Left ventricle myocardium superior (tissue), 1 donor: ENCODE measurements around the gene TRIM2. TPM values are rescaled to one million over a fixed set of nuclear protein-coding genes. Genes with fewer than 3 reads are reported as not detected.

Source experiments
- ATAC-seq: fragments of 200-7000 bp; cut with Tn5 transposase; one replicate; pipeline ENCODE4 v1.9.1; 2020; ENCODE audit warnings: mild to moderate bottlenecking, moderate library complexity
- DNase-seq: peaks from one replicate; pipeline ENCODE4 v3.0.0-alpha.2; 2020
- intact Hi-C: fragments of 100-400 bp; cut with micrococcal nuclease; formaldehyde crosslinking; loops from one replicate; pipeline ENCODE4 v1.11.0; 2022
- total RNA-seq: library from RNA; stranded (reverse); fragmentation: NEBNext Ultra II Directional; extraction: Animal tissue kit (Norgen Biotek cat#: 25700); gene quantifications from one replicate; pipeline ENCODE4 v1.2.1, GENCODE V29; 2021
- donor health status: DM: no; HTN: yes; CAD: no; lungs with severe emphysema.

Gene TRIM2
- total RNA-seq, 1 donor from 2014 or later: 18.6 TPM

- intact Hi-C loops: no loop called here
- ATAC-seq (peak; percentile 12), DNase-seq (no peak)
Measured at GRCh38 chr4:153242839-153243324, 38.6 kb downstream of the TRIM2 start.

GRCh38 chr4:153243468-153243867, 39.2 kb downstream of the TRIM2 start:
- intact Hi-C loops: no loop called here
- no peak for ATAC-seq
- no peak for DNase-seq

GRCh38 chr4:153244969-153245368, 40.7 kb downstream of the TRIM2 start:
- ATAC-seq: no peak
- no peak for DNase-seq
- intact Hi-C loops: no loop called here

- intact Hi-C loops: no loop called here
- DNase-seq: no peak
- no peak for ATAC-seq
Measured at GRCh38 chr4:153245775-153246174, 41.5 kb downstream of the TRIM2 start.

- ATAC-seq (no peak), DNase-seq (no peak)
- intact Hi-C loops: no loop called here
Measured at GRCh38 chr4:153246446-153247115, 42.3 kb downstream of the TRIM2 start.

GRCh38 chr4:153247116-153247490, 42.9 kb downstream of the TRIM2 start:
- DNase-seq (no peak), ATAC-seq (no peak)
- intact Hi-C loops: no loop called here

GRCh38 chr4:153248641-153249198, 44.5 kb downstream of the TRIM2 start:
- intact Hi-C loops: no loop called here
- DNase-seq (peak; percentile 30), ATAC-seq (peak; percentile 40)

- DNase-seq: peak; percentile 88
- intact Hi-C loops: no loop called here
- ATAC-seq: peak; percentile 97
Measured at GRCh38 chr4:153249199-153250041, 45.2 kb downstream of the TRIM2 start.

GRCh38 chr4:153252122-153252521, 47.9 kb downstream of the TRIM2 start:
- intact Hi-C loops: no loop called here
- DNase-seq (no peak), ATAC-seq (no peak)

GRCh38 chr4:153255233-153255632, 51.0 kb downstream of the TRIM2 start:
- intact Hi-C loops: no loop called here
- ATAC-seq (no peak), DNase-seq (no peak)

GRCh38 chr4:153257151-153257620, 52.9 kb downstream of the TRIM2 start:
- ATAC-seq (peak; percentile 66), DNase-seq (peak; percentile 33)
- intact Hi-C loops: no loop called here

- no peak for DNase-seq
Measured at GRCh38 chr4:153257991-153258390, 53.7 kb downstream of the TRIM2 start.

GRCh38 chr4:153258750-153259149, 54.5 kb downstream of the TRIM2 start:
- intact Hi-C loops: no loop called here
- DNase-seq (no peak), ATAC-seq (no peak)

More at GRCh38 chr4:153257991-153258390, 53.7 kb downstream of the TRIM2 start:
- no peak for ATAC-seq
- intact Hi-C loops: no loop called here

- intact Hi-C loops: no loop called here
Measured at GRCh38 chr4:153259661-153260060, 55.4 kb downstream of the TRIM2 start.

GRCh38 chr4:153260132-153260531, 55.9 kb downstream of the TRIM2 start:
- intact Hi-C loops: no loop called here
- DNase-seq (no peak), ATAC-seq (no peak)

More at GRCh38 chr4:153259661-153260060, 55.4 kb downstream of the TRIM2 start:
- DNase-seq (no peak), ATAC-seq (no peak)

- no peak for ATAC-seq
- intact Hi-C loops: no loop called here
Measured at GRCh38 chr4:153260553-153261300, 56.5 kb downstream of the TRIM2 start.

GRCh38 chr4:153261461-153261860, 57.2 kb downstream of the TRIM2 start:
- ATAC-seq: no peak
- intact Hi-C loops: no loop called here

More at GRCh38 chr4:153260553-153261300, 56.5 kb downstream of the TRIM2 start:
- DNase-seq: no peak

GRCh38 chr4:153261914-153262313, 57.7 kb downstream of the TRIM2 start:
- ATAC-seq (no peak), DNase-seq (no peak)
- intact Hi-C loops: no loop called here

More at GRCh38 chr4:153261461-153261860, 57.2 kb downstream of the TRIM2 start:
- no peak for DNase-seq
